DOHH2 (cell line): ENCODE results near the gene CFAP58.

Experiments used
- H3F3A ChIP-seq: fragments of 200-600 bp; sonication (generic), shearing (Covaris generic); 2 replicates; pipeline ENCODE4 v1.6.0; 2016; ENCODE audit warnings: antibody characterized with exemption, mild to moderate bottlenecking; ENCODE audit not compliant: control insufficient read depth, insufficient read depth
- H3K27ac ChIP-seq: fragments of 200-600 bp; sonication (generic); 2 replicates; pipeline ENCODE4 v1.5.1; 2014; ENCODE audit warnings: low read depth, mild to moderate bottlenecking, low read length, moderate library complexity
- H3K27me3 ChIP-seq: fragments of 200-600 bp; sonication (generic); 2 replicates; pipeline ENCODE4 v1.6.1; 2014; ENCODE audit warnings: mild to moderate bottlenecking, low read length, mixed read lengths; ENCODE audit not compliant: control insufficient read depth
- H3K36me3 ChIP-seq: fragments of 200-600 bp; sonication (generic); 2 replicates; pipeline ENCODE4 v1.6.1; 2014; ENCODE audit warnings: mild to moderate bottlenecking, low read length, moderate library complexity, mixed read lengths; ENCODE audit not compliant: control insufficient read depth
- H3K4me1 ChIP-seq: fragments of 200-600 bp; sonication (generic); 2 replicates; pipeline ENCODE4 v1.6.1; 2014; ENCODE audit warnings: mild to moderate bottlenecking, low read length, mixed read lengths; ENCODE audit not compliant: control insufficient read depth
- H3K4me2 ChIP-seq: fragments of 200-600 bp; sonication (generic); 2 replicates; pipeline ENCODE4 v1.6.0; 2014; ENCODE audit warnings: mild to moderate bottlenecking, low read length, moderate library complexity
- H3K4me3 ChIP-seq: fragments of 200-600 bp; sonication (generic); 2 replicates; pipeline ENCODE4 v1.5.1; 2014; ENCODE audit warnings: mild to moderate bottlenecking, low read length, mixed read lengths
- H3K79me2 ChIP-seq: fragments of 200-600 bp; sonication (generic); 2 replicates; pipeline ENCODE4 v1.6.1; 2014; ENCODE audit warnings: mild to moderate bottlenecking, low read length, mixed read lengths; ENCODE audit not compliant: control insufficient read depth
- H3K9me2 ChIP-seq: fragments of 200-600 bp; sonication (generic); replicated peaks from 2 replicates; pipeline ENCODE4 v1.6.1; 2014; ENCODE audit warnings: mild to moderate bottlenecking, low read length, mixed read lengths; ENCODE audit not compliant: control insufficient read depth
- H3K9me3 ChIP-seq: fragments of 200-600 bp; sonication (generic); 2 replicates; pipeline ENCODE4 v1.6.1; 2014; ENCODE audit warnings: antibody characterized with exemption, low read length, mixed read lengths; ENCODE audit not compliant: control insufficient read depth, insufficient read depth
- H4K20me1 ChIP-seq: fragments of 200-600 bp; sonication (generic); 2 replicates; pipeline ENCODE4 v1.6.0; 2014; ENCODE audit warnings: low read depth, mild to moderate bottlenecking, antibody characterized with exemption, low read length, moderate library complexity; ENCODE audit not compliant: control insufficient read depth, insufficient read depth
- EZH2phosphoT487 ChIP-seq: fragments of 200-600 bp; sonication (generic); IDR thresholded peaks from 2 replicates; pipeline ENCODE4 v1.6.1; 2017; ENCODE audit warnings: borderline replicate concordance, mild to moderate bottlenecking, antibody characterized with exemption, low read length, moderate library complexity, mixed read lengths
- TF ChIP-seq, protein P1 (sequence below): fragments of 200-600 bp; sonication (generic); IDR thresholded peaks from one replicate; pipeline ENCODE4 v1.5.1; 2014; ENCODE audit warnings: antibody characterized with exemption, mild to moderate bottlenecking, low read depth, low read length; ENCODE audit not compliant: poor library complexity, severe bottlenecking

Gene CFAP58

GRCh38 chr10:104347295-104348045, 6.2 kb upstream of the CFAP58 start:
- H3K79me2 ChIP-seq: no peaks in the 10 kb centered on the region
- H3K27me3 ChIP-seq: peaks cover 11% of the 10 kb centered on the region; the same call in 1 of the 2 replicates
- TF ChIP-seq, protein P1, sequence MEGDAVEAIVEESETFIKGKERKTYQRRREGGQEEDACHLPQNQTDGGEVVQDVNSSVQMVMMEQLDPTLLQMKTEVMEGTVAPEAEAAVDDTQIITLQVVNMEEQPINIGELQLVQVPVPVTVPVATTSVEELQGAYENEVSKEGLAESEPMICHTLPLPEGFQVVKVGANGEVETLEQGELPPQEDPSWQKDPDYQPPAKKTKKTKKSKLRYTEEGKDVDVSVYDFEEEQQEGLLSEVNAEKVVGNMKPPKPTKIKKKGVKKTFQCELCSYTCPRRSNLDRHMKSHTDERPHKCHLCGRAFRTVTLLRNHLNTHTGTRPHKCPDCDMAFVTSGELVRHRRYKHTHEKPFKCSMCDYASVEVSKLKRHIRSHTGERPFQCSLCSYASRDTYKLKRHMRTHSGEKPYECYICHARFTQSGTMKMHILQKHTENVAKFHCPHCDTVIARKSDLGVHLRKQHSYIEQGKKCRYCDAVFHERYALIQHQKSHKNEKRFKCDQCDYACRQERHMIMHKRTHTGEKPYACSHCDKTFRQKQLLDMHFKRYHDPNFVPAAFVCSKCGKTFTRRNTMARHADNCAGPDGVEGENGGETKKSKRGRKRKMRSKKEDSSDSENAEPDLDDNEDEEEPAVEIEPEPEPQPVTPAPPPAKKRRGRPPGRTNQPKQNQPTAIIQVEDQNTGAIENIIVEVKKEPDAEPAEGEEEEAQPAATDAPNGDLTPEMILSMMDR: no peak
- TF ChIP-seq EZH2phosphoT487: no peak
- H3K4me3 ChIP-seq: no peak overlapping the region
- H3K27ac ChIP-seq: no peak overlapping the region
- H3K9me2 ChIP-seq: no peaks in the 10 kb centered on the region
- H3F3A ChIP-seq: peaks cover 3% of the 10 kb centered on the region; the same call in 1 of the 2 replicates
- H3K36me3 ChIP-seq: no peaks in the 10 kb centered on the region
- no peaks in the 10 kb centered on the region for H4K20me1 ChIP-seq
- peaks cover 44% of the 10 kb centered on the region for H3K4me1 ChIP-seq
- H3K9me3 ChIP-seq: no peaks in the 10 kb centered on the region
- peak overlapping the region; percentile 20; the same call in 1 of the 2 replicates for H3K4me2 ChIP-seq

DNA sequence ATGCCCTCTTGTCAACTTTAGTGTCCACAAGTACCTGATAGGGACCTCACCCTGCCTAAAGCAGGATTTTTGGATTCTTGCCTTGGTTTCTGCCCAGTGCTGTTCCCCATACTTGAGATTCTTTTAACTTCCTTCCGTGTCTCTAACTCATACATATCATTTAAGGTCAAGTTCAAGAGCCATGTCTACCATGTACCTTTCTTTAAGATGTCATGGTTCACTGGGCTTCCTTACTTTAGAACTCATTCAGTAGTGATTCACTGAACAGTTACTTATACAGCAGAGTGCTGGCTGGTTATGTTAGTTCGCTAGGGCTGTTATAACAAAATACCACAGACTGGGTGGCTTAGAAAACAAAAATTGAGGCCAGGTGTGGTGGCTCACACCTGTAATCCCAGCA, 5.0 kb upstream of the CFAP58 start:
- peaks cover 14% of the 10 kb centered on the region; the same call in 1 of the 2 replicates for H3K27me3 ChIP-seq
- H3K9me3 ChIP-seq: no peaks in the 10 kb centered on the region
- H3F3A ChIP-seq: peaks cover 3% of the 10 kb centered on the region; the same call in 1 of the 2 replicates
- H3K9me2 ChIP-seq: no peaks in the 10 kb centered on the region
- H3K4me3 ChIP-seq: no peak overlapping the region
- no peaks in the 10 kb centered on the region for H3K79me2 ChIP-seq
- no peaks in the 10 kb centered on the region for H4K20me1 ChIP-seq
- H3K4me1 ChIP-seq: peaks cover 49% of the 10 kb centered on the region
- H3K36me3 ChIP-seq: no peaks in the 10 kb centered on the region
- H3K27ac ChIP-seq: no peak overlapping the region
- H3K4me2 ChIP-seq: no peak overlapping the region
- TF ChIP-seq EZH2phosphoT487: no peak

- no peaks in the 10 kb centered on the region for H3K9me2 ChIP-seq
- no peak for TF ChIP-seq EZH2phosphoT487
- TF ChIP-seq, protein P1: no peak
- peak overlapping the region; percentile 65 for H3K4me2 ChIP-seq
- H3K36me3 ChIP-seq: no peaks in the 10 kb centered on the region
- H3K27ac ChIP-seq: peak overlapping the region; percentile 7; the same call in 1 of the 2 replicates
- H3K79me2 ChIP-seq: no peaks in the 10 kb centered on the region
- H3K4me3 ChIP-seq: peak overlapping the region; percentile 59
- H3F3A ChIP-seq: peaks cover 3% of the 10 kb centered on the region; the same call in 1 of the 2 replicates
- H3K9me3 ChIP-seq: no peaks in the 10 kb centered on the region
- H4K20me1 ChIP-seq: no peaks in the 10 kb centered on the region
- peaks cover 54% of the 10 kb centered on the region for H3K4me1 ChIP-seq
- H3K27me3 ChIP-seq: peaks cover 23% of the 10 kb centered on the region
These were observed 4.0 kb upstream of the CFAP58 start for GRCh38 chr10:104349623-104350126.

DNA sequence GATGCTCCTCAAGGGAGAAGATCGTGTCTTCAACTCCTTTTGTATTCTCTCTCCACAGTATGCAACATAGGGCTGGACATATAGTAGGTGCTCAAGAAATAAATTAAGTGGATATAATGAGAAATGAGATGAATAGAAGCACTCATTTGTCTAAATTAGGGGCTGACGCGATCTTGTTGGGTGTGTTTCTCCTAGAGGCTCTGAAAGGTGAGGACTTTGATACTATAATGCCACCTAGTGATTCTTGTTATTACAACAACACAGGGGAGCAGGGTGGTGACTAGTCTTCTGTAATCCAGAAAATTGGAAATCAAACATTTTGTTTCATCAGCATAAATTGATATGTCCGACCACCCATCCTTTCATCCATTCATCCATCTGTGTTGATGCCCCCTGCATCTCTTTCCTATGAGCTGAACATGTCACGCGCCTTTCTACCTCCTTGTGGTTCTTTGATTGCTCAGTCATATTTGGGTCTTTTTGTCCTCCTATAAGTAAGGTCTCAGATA, 3.5 kb upstream of the CFAP58 start:
- Histone ChIP-seq H3K9me2 (no peaks in the 10 kb centered on the region), H3K4me1 (peaks cover 54% of the 10 kb centered on the region), H3K27me3 (peaks cover 26% of the 10 kb centered on the region), H3K4me2 (peak overlapping the region; percentile 65), H4K20me1 (no peaks in the 10 kb centered on the region), H3K27ac (peak overlapping the region; percentile 7; the same call in 1 of the 2 replicates), H3K36me3 (no peaks in the 10 kb centered on the region), H3K9me3 (no peaks in the 10 kb centered on the region), H3F3A (peaks cover 3% of the 10 kb centered on the region; the same call in 1 of the 2 replicates), H3K79me2 (no peaks in the 10 kb centered on the region), H3K4me3 (peak overlapping the region; percentile 59)
- TF ChIP-seq, protein P1: peak; percentile 68
- no peak for TF ChIP-seq EZH2phosphoT487
